C4-2B (cell line): ENCODE measurements around the gene SERP2.

ENCODE experiments used
- CTCF ChIP-seq: fragments of 450-650 bp; conservative IDR thresholded peaks from 2 replicates; pipeline ENCODE4 v1.5.1; 2017; ENCODE audit warnings: mild to moderate bottlenecking
- ZFX ChIP-seq: fragments of 450-650 bp; IDR thresholded peaks from 2 replicates; pipeline ENCODE4 v1.6.1; 2017

GRCh38 chr13:44384778-44385177 is 11.2 kb downstream of the SERP2 start:
- no peak for TF ChIP-seq CTCF
- no peak for TF ChIP-seq ZFX
